GM12891 (cell line): ENCODE results near the gene ARHGAP15.

ENCODE experiments used
- POLR2A ChIP-seq: IDR thresholded peaks from 2 replicates; pipeline ENCODE4 v1.6.1; 2011; ENCODE audit warnings: low read depth, low read length, control low read depth
- POLR2AphosphoS5 ChIP-seq: IDR thresholded peaks from 2 replicates; pipeline ENCODE4 v1.6.1; 2011; ENCODE audit warnings: low read depth, low read length, control low read depth
- TAF1 ChIP-seq: IDR thresholded peaks from 2 replicates; pipeline ENCODE4 v1.6.1; 2011; ENCODE audit warnings: low read depth, low read length, control low read depth

DNA sequence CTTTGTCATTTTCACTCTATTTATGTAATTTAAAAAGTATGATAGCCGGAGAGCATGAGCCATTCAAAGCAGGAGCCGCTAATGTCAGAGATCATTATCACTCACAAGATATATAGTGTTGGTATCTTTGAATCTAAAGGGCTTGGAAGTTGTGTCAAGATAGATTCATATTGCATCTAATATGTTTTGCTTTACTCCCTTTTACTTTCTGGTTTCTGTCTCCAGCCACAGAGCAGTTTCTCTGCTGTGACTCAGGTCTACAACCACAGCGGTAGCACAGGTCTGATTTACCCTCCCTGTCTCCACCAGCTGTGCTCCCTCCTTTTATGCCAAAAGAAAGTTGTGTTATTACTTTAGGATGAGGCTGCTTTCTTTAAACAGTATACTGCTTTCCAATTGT lies 424.0 kb downstream of the ARHGAP15 start:
- no peak for TF ChIP-seq POLR2AphosphoS5
- no peak for TF ChIP-seq POLR2A
- no peak for TF ChIP-seq TAF1
